ENCODE measurements around the gene TNFRSF1A.
"Not testable (repeated sequence)": the region's sequence is repeated elsewhere in the genome, so short reads cannot be mapped to it uniquely, and the experiment has no call there.

The TNFRSF1A gene

DNA sequence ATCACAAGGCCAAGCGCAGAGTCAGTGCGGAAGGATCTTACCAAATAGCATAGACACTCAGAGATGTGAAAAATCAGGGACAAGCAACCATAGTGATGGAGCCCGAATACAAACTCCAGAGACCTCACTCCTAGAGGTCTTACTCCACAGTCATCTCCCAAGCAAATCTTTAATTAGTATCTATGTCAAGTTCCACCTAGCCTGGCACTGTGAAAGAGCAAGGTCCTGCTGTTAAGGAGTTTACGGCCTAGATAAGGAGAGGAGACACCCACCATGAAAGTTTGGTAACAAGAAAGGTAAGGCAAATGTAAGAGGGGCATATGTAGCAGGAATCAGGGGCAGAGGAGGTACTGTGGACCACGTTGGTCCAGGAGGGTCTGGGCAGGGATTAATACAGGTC lies 38.8 kb downstream of the TNFRSF1A start:
- no peak for DNase-seq (ENCODE audit: low read depth in 2 of 2)

GRCh38 chr12:6302621-6303020 lies 39.3 kb downstream of the TNFRSF1A start:
- DNase-seq (ENCODE audit: low read depth in 2 of 2) = no peak

- no peak for DNase-seq (ENCODE audit: low read depth in 2 of 2)
Observed at GRCh38 chr12:6301721-6302120, 40.2 kb downstream of the TNFRSF1A start.

DNA sequence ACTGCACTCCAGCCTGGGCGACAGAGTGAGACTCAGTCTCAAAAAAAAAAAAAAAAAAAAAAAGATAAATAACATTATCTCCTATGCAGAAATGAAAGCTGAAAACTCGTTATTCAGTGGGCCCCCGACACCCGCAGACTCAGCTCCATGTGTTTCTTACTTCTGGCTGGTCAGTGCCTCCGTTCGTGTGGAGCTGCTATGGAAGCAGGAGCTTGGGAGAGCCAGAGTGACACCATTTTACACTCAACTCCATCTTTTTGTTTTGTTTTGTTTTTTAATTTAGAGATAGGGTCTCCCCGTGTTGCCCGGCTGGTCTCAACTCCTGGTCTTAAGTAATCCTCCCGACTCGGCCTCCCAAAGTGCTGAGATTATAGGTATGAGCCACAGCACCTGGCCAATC lies 44.7 kb downstream of the TNFRSF1A start:
- DNase-seq (ENCODE audit: low read depth in 2 of 2) = no peak

DNA sequence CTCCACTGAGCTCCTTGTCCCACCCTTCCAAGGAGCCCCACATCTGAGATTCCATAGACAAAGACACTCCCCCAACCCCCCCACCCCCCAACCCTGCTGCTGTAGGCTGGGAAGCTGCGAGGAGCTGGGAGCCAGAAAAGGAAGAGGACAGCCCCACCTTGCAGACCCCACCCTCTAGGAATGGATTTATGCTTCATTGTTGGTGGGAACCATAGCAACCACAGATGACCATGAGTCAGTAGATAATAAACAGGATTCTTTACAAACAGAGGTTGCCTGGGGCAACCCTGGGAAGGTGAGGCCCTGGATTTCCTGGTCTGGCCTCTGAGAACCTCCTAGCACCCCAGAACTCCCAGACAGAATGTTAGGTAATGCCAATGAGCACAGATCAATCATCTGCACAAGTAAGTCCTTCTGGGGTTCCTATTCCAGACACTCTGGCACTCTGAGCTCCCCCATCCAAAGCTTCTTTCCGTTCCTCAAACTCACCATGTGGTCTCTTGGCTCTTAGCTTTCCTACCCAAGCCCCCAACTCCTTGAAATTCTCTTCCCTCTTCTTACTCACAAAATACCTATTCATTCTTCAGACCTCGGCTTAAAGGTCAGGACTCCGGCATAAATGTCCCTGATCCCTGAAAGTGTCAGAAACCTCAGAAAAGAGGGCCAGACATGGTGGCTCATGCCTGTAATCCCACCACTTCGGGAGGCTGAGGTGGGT lies 46.6 kb downstream of the TNFRSF1A start:
- DNase-seq (ENCODE audit: low read depth in 2 of 2) = no peak

GRCh38 chr12:6294156-6295093 lies 47.5 kb downstream of the TNFRSF1A start:
- no peak for DNase-seq (ENCODE audit: low read depth in 2 of 2)

DNA sequence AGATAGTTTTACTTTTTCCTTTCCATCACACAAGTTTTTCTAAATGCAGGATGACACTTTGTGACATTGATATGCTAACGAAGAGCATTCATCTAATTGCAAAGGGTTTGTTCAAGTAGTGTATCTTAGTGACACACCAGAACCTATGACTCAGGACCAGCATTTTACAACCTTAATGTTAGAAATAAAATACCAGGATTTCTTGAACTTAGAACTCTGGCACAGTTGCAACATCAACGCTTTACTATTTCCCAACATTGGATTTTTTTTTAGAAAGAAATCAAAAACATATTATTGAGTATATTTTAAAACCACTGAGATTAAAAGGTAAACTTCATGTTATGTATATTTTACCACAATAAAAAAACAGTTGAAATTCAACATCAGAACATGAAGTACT lies 49.3 kb downstream of the TNFRSF1A start:
- DNase-seq (ENCODE audit: low read depth in 2 of 2) = no peak

GRCh38 chr12:6289906-6290305 lies 52.0 kb downstream of the TNFRSF1A start:
- not testable (repeated sequence) for DNase-seq (ENCODE audit: low read depth in 2 of 2)

DNA sequence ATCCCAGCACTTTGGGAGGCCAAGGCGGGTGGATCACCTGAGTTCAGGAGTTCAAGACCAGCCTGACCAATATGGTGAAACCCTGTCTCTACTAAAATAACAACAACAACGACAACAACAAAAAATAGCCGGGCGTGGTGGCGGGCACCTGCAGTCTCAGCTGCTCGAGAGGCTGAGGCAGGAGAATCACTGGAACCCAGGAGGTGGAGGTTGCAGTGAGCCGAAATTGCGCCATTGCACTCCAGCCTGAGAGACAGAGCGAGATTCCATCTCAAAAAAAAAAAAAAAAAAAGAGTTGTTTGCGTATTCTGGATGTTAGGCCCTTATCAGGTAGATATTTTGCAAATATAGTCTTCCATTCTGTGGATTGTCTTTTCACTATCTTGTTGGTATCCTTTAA lies 52.8 kb downstream of the TNFRSF1A start:
- DNase-seq (ENCODE audit: low read depth in 2 of 2) = not testable (repeated sequence)

DNA sequence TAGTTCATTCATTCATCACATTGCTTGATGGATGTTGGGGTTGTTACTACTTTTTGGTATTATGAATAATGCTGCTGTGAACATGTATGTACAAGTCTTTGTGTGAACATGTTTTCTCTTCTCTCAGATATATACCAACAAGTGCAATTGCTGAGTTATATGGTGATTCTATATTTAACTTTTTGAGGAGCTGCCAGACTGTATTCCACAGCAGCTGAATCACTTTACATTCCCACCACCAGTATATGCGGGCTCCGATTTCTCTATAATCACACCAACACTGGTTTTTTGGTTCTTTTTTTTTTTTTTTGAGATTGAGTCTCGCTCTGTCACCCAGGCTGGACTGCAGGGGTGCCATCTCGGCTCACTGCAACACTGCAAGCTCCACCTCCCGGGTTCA lies 53.6 kb downstream of the TNFRSF1A start:
- DNase-seq (ENCODE audit: low read depth in 2 of 2) = no peak

- DNase-seq (ENCODE audit: low read depth in 2 of 2) = no peak
Observed at GRCh38 chr12:6285532-6286306, 56.2 kb downstream of the TNFRSF1A start.

- DNase-seq (ENCODE audit: low read depth in 2 of 2) = peak; percentile 30 to 64
Observed at GRCh38 chr12:6285063-6285477, 56.8 kb downstream of the TNFRSF1A start.

DNA sequence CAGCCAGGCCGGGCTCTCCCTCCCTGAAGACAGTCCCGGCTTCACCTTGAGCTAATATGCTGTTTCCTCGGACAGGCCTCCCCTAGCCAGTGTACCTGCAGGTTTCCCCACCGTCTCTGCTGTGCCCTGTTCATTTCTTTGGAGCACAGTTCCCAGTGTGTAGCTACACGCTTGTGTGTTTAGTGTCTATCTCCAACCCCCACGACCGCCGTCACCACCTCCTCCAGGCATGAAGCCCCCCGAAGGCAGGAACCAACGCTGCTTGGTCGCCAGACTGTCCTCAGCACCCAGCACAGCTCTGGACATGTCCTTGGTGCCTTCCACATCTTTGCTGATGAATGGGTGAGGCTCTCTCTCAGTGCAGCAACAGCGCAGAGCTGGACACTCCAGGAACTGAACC lies 57.6 kb downstream of the TNFRSF1A start:
- no peak for DNase-seq (ENCODE audit: low read depth in 2 of 2)

DNA sequence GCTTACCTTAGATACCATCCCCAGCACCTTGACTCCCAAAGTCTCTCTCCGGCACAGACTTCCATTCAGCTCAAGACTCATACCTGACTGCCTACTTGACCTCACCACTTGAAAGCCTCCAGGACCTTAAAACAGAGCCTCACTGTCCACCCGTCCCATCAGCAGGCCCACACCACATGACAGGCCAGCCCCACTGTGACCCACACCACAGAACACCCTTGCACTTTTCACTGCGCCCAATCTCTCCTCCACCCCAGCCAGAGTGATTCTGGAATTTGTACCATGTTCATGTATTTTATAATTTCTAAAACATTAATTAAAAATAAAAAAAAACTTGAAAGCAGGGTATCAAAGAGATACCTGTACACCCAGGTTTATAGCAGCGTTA lies 59.4 kb downstream of the TNFRSF1A start:
- DNase-seq (ENCODE audit: low read depth in 2 of 2) = no peak

- no peak for DNase-seq (ENCODE audit: low read depth in 2 of 2)
Observed at GRCh38 chr12:6281081-6281809, 60.6 kb downstream of the TNFRSF1A start.

GRCh38 chr12:6280672-6281071 lies 61.2 kb downstream of the TNFRSF1A start:
- no peak for DNase-seq (ENCODE audit: low read depth in 2 of 2)

DNA sequence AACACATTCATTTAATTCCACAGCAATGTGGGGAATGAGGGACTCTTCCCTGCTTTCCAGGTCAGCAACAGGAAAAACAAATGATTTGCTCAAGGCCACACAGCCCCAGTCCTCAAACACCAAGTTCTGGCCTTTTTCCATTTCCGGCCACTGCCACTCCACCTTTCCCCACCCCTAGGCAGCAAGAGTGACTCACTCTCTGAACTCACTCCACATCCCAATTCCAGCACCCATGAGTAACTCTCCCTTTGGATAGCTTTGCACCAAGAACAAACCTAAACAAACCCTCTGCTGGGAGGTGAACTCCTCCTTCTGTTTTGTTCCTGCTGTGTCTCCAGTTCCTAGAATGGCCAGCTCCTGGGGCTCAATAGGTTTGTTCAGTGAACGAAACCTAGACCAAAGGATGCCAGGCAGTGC lies 61.8 kb downstream of the TNFRSF1A start:
- DNase-seq (ENCODE audit: low read depth in 2 of 2) = no peak

DNA sequence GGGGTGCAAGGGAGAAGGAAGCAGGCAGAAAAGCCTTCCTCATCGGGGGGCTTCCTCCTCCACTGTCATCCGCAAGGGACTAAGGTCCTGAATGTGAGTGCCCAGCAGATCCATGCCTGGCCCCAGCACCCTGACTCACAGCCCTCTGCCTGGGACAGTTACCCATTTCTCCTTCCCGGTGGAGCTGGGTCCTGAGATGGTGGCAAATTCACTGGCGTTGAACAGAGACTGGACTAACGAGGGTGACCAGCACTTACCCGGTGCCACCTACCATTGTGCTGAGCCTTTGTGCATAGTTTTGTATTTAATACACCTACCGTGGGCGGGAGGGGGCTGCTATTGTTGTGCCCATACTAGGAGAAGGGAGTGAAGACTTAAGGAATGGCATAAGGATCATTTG lies 62.2 kb downstream of the TNFRSF1A start:
- no peak for DNase-seq (ENCODE audit: low read depth in 2 of 2)

DNA sequence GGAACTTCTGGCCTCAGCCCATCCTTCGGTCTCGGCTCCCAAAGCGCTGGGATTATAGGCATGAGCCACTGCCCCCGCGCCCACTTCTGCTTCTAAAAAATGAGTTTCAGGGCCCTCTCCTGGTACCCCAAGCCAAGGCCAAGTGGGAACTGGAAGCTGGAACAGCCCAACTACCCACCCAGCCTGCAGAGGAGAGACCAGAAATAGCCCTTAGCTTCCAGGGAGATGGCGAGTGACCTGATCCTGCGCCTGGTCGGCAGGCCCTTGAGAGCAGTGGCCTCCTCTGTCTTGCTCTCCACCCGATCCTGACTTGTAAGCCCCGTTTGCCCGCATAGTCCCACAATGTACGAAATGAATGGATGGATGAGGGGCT lies 62.6 kb downstream of the TNFRSF1A start:
- no peak for DNase-seq (ENCODE audit: low read depth in 2 of 2)

Data from stimulated activated CD4-positive, alpha-beta T cell treated with anti-CD3 and anti-CD28 coated beads, Interleukin-1b, Interleukin-23, amount 100 ng/mL, for 4 hours (primary cell).